ENCODE measurements around the gene DEDD2. TPM values are rescaled to one million over a fixed set of nuclear protein-coding genes. Genes with fewer than 3 reads are reported as not detected.
A peak's percentile ranks its signal among the peaks of the same experiment; 100 is the strongest.

The DEDD2 gene
- total and polyA plus RNA-seq, 10 of the 15 experiments (the other 5 are each of a cell fraction or from before 2014, with no cell fraction given): 2.5 to 24.7 (median 17.6) TPM

DNA sequence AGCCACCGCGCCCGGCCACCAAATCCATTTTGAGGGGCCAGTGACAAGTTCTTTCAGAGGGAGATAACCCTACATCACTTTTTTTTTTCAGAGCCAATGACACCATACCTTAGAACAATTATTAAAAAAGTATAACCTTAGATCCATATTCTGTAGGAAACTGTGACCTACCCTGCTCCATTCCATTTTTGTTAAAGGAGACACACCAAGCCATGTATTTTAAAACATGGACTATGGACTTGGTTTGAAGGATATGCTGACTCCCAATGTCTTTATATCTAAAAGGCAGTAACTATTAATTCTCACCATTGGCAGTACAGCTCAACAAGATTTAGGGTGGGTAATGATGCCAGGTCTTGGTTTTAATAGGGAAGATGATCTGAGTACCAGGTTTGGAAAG lies 23.8 kb upstream of the DEDD2 start:
- no peak for TF ChIP-seq SUZ12 (IDR thresholded peaks at IDR 0.05; ENCODE audit: unreplicated experiment)
- TF ChIP-seq, protein P1, sequence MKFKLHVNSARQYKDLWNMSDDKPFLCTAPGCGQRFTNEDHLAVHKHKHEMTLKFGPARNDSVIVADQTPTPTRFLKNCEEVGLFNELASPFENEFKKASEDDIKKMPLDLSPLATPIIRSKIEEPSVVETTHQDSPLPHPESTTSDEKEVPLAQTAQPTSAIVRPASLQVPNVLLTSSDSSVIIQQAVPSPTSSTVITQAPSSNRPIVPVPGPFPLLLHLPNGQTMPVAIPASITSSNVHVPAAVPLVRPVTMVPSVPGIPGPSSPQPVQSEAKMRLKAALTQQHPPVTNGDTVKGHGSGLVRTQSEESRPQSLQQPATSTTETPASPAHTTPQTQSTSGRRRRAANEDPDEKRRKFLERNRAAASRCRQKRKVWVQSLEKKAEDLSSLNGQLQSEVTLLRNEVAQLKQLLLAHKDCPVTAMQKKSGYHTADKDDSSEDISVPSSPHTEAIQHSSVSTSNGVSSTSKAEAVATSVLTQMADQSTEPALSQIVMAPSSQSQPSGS (IDR thresholded peaks at IDR 0.05; ENCODE audit: low read length): no peak
- TF ChIP-seq FOXM1 (IDR thresholded peaks at IDR 0.05; ENCODE audit: low read depth, low read length): no peak
- no peak for TF ChIP-seq NFYA (IDR thresholded peaks at IDR 0.05; ENCODE audit: borderline replicate concordance, low read depth, low read length)
- no peak for TF ChIP-seq KAT2A (conservative IDR thresholded peaks at IDR 0.05; ENCODE audit: control insufficient read depth, low read depth, low read length)
- H3K27me3 ChIP-seq (replicated peaks in 1 of 2; ENCODE audit: control insufficient read depth in 2 of 2, insufficient read depth in 2 of 2, low read length in 1 of 2): no peaks in the 10 kb centered on the region
- 93% methylated on average over 3 of the region's 3 CpGs for WGBS (ENCODE audit: insufficient coverage, insufficient replicate concordance, low lambda C conversion rate, missing lambda C conversion rate)
- H3K4me1 ChIP-seq (ENCODE audit: control insufficient read depth, insufficient read depth, low read length): peaks cover 14% of the 10 kb centered on the region
- no peaks in the 10 kb centered on the region for H4K20me1 ChIP-seq (ENCODE audit: control insufficient read depth, insufficient read depth)
- FAIRE-seq (no peak), DNase-seq (ENCODE audit: low read depth, low spot score) (no peak), ATAC-seq (no peak)
- in situ Hi-C loops (cut with MboI) (no loop called here), intact Hi-C loops (cut with micrococcal nuclease; ENCODE audit: unreplicated experiment) (loop anchor here (5.0 kb wide), 1 partner anchor 109 kb away; the partner anchor contains the start of gene POU2F2)
- H3K9me3 ChIP-seq (replicated peaks; ENCODE audit: control insufficient read depth, insufficient read depth, low read length): no peaks in the 10 kb centered on the region
- no peak overlapping the region for H2AFZ ChIP-seq (ENCODE audit: control insufficient read depth, low read depth, low read length)
- H3K4me2 ChIP-seq (ENCODE audit: control insufficient read depth, insufficient read depth): peak overlapping the region; percentile 98
- H3K79me2 ChIP-seq (ENCODE audit: control insufficient read depth, insufficient read depth, low read length): peaks cover 38% of the 10 kb centered on the region
- peak overlapping the region; percentile 96 for H3K9ac ChIP-seq (ENCODE audit: control insufficient read depth, insufficient read depth, low read length)
- BruUV-seq (replicated peaks): no TSS peak
- POLR2A ChIA-PET: interaction anchor here (0.5 to 6.7 kb wide), 4 partner anchors 21 to 258 kb away, joined by 3 to 51 read pairs (median 26); partner anchors contain the start of gene ZNF526
- H3K27ac ChIP-seq (ENCODE audit: control insufficient read depth, insufficient read depth): peak overlapping the region; percentile 76
- RAD21 ChIA-PET (ENCODE audit: unreplicated experiment): interaction anchor here (2.1 to 4.5 kb wide), 3 partner anchors 21 to 109 kb away, joined by 18 to 25 read pairs (median 23); partner anchors contain the start of genes DEDD2, POU2F2 and ZNF526
- peaks cover 3 to 8% of the 10 kb centered on the region in 2 experiments; a peak in 3 of 4 replicates for H3K36me3 ChIP-seq (ENCODE audit: control insufficient read depth in 2 of 2, insufficient read depth in 2 of 2, low read length in 1 of 2)
- SMC1A ChIA-PET (ENCODE audit: uncharacterized antibody, unreplicated experiment): interaction anchor here (1.2 to 6.3 kb wide), 6 partner anchors 21 to 109 kb away, joined by 3 to 70 read pairs (median 6); partner anchors contain the start of genes POU2F2 and ZNF526
- CTCF ChIA-PET: interaction anchor here (0.7 to 6.7 kb wide), 7 partner anchors 9 to 133 kb away, joined by 3 to 111 read pairs (median 5); partner anchors contain the start of gene ZNF526
- peak overlapping the region; percentile 85 for H3K4me3 ChIP-seq

Measured in GM12878 (cell line).